ENCODE results near the gene DGKZ.
"Not testable (repeated sequence)": the region's sequence is repeated elsewhere in the genome, so short reads cannot be mapped to it uniquely, and the experiment has no call there.

DGKZ gene

DNA sequence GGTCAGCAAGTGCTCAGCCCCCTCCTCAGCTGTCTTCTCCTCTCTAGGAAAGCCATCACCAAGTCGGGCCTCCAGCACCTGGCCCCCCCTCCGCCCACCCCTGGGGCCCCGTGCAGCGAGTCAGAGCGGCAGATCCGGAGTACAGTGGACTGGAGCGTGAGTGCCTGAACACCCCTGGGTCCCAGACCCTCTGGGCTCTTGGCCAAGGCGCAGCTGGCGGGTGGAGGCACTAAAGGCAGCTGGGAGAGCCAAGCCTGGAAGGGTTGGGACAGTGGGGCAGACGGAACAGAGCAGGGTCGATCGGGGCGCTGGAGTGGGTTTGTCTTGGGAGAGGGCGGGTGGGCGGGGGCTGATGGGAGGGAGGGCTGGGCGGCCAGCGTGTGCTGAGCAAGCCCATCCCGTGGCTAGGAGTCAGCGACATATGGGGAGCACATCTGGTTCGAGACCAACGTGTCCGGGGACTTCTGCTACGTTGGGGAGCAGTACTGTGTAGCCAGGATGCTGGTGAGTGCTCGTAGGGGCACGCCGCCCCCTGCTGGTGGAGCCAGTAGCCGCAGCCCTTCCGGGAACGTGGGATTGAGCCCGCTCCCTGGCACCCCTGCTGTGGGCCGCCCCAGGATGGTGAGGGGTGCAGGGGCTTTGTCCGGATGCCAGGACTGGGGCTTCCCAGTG, 20.1 kb downstream of the DGKZ start:
- peak; percentile 93 for DNase-seq

DNA sequence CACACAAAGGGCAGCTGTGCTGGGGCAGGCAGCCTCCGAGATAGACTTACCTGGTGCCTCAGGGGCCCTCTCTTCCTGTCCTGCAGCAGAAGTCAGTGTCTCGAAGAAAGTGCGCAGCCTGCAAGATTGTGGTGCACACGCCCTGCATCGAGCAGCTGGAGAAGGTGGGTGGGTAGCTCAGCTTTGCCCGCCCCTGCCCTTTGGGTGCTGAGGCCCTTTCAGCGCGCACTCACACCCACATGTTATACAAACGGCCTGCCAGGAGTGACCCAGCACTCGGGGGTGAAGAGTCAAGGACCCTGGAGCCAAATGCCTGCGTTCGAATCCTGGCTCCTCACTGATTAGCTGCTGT, 20.6 kb downstream of the DGKZ start:
- no peak for DNase-seq

DNA sequence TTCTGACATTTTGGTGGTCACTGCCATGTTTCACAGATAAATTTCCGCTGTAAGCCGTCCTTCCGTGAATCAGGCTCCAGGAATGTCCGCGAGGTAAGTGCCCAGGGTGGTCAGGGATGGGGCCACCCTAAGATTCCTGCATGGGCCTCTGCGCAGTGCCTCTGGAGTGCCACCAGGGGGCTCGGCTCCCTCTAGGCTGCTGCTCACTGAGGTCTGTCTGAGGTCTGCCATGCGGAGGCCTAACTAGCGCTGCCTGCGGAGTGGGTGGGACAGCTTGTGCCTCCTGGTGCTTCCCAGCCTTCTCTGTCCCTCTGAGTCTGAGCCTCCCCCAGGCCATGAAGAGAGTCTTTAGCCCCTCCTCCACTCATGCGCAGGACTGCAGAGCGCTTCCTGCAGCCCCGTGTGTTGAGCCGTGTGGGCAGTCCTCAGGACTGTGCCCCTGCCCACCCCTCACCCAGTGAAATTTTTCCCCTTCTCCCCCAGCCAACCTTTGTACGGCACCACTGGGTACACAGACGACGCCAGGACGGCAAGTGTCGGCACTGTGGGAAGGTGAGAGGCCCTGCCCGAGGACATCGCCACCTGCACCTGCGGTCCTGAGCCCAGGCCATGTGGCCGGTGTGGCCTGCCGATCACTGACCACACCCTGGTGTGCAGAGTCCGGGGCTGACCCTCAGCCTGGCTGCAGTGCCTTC, 22.3 kb downstream of the DGKZ start:
- peak; percentile 83 for DNase-seq

GRCh38 chr11:46370253-46370652, 23.0 kb downstream of the DGKZ start:
- no peak for DNase-seq

GRCh38 chr11:46371262-46371661, 24.0 kb downstream of the DGKZ start:
- not testable (repeated sequence) for DNase-seq

DNA sequence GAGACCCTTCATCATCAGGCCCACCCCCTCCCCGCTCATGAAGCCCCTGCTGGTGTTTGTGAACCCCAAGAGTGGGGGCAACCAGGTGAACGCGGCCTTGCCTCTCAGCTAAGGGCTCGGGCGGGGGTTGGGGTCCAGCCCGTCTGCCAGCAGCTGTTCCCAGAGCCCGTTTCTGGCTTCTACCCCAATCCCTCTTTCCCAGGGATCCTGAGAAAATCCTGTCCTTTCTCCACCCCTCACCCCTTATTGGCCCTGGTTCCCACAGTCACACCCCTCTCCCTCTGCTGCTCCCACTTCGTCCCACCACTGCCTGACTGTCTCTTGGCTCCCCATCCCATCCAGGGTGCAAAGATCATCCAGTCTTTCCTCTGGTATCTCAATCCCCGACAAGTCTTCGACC, 24.8 kb downstream of the DGKZ start:
- DNase-seq, result no peak

DNA sequence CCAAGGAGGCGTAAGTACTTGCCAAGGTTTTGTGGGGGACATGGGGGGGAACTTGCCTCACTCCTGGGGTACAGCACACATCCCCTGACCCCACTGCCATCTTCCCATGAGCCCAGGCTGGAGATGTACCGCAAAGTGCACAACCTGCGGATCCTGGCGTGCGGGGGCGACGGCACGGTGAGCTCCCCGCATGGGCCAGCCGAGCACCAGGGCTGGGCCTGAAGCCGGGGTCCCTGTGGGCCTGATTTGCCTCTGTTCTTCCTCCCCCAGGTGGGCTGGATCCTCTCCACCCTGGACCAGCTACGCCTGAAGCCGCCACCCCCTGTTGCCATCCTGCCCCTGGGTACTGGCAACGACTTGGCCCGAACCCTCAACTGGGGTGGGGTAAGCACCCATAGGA, 25.2 kb downstream of the DGKZ start:
- DNase-seq, result not testable (repeated sequence)

DNA sequence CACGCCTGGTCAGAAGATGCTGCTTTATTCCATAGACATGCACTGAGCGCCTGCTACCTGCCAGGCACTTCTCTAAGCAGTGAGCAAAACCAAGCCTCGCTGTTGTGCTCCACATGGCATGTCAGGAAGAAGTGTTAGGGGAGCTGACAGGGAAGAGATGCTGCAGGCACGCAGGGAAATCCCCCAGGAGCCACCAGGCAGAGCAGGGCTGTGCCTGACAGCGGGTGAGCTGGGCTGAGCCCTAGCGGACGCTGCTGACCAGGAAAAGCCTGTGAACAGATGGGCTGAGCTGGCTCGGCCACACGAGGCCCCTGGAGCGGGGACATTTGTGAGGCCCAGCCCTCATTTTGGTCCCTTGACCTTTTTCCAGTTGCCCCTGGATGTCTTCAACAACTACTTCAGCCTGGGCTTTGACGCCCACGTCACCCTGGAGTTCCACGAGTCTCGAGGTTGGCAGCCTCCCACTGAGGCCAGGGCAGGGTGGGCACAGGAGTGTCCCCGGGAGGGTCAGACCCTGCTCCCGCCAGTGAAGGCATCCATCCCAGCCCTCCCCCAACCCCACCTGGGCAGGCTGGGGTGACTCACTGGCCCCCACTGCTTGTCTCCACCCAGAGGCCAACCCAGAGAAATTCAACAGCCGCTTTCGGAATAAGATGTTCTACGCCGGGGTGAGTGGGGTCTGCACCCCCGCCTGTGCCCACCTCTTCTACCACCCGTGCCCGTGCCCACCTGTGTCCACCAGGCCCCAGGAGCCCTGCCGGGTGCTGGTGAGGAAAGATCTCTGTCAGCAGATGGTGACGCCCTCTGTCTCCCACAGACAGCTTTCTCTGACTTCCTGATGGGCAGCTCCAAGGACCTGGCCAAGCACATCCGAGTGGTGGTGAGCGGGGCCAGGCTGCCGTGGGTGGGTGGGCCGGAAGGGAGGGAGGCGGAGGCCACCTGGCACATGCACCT, 26.8 kb downstream of the DGKZ start:
- no peak for DNase-seq

- no peak for DNase-seq
Observed at GRCh38 chr11:46374815-46375214, 27.6 kb downstream of the DGKZ start.

GRCh38 chr11:46375392-46376101, 28.3 kb downstream of the DGKZ start:
- DNase-seq, result no peak

- no peak for DNase-seq
Observed at GRCh38 chr11:46376258-46377050, 29.2 kb downstream of the DGKZ start.

GRCh38 chr11:46377290-46377689, 30.0 kb downstream of the DGKZ start:
- no peak for DNase-seq

GRCh38 chr11:46377831-46378230, 30.6 kb downstream of the DGKZ start:
- DNase-seq, result no peak

DNA sequence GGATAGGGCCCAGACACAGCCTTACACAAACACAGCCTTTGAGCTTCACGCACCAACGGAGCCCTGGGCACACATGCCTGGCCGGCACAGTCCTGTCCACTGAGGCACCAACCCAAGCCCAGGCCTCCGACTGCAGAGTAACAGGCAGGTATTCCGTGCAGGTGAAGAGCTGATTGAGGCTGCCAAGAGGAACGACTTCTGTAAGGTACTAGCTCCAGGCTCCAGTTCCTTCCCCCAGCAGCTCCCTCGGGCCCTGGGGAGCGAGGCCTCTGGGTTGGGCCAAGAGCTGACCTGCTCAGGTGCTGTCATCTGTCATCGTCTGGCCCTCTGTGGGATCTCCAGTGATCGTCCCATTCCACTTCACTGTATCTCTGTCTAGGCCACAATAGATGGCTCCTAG, 31.0 kb downstream of the DGKZ start:
- DNase-seq, result no peak

DNA sequence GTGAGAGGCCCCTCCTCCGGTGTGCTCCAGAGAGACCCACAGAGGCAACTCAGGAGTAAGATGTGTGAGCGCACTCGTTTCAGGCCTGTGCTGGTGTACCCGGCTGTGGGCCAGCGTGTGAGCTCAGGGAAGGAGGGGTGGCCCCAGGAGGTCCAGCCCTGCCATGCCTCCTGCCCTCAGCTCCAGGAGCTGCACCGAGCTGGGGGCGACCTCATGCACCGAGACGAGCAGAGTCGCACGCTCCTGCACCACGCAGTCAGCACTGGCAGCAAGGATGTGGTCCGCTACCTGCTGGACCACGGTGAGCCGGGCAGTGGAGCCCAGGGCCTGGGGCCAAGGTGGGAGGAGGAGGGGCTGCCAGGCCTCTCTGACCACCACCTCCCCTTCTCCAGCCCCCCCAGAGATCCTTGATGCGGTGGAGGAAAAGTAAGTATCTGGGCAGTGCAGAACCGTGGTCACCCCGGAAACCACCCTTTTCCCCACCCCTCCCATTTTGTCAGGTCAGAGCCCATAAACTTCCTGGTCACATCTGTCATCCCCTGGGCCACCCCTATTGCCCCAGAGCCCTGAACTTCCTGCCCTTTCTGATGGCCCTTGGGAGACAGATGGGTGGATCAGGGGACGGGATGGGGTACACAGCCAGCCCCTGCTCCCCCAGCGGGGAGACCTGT, 31.7 kb downstream of the DGKZ start:
- DNase-seq, result no peak

DNA sequence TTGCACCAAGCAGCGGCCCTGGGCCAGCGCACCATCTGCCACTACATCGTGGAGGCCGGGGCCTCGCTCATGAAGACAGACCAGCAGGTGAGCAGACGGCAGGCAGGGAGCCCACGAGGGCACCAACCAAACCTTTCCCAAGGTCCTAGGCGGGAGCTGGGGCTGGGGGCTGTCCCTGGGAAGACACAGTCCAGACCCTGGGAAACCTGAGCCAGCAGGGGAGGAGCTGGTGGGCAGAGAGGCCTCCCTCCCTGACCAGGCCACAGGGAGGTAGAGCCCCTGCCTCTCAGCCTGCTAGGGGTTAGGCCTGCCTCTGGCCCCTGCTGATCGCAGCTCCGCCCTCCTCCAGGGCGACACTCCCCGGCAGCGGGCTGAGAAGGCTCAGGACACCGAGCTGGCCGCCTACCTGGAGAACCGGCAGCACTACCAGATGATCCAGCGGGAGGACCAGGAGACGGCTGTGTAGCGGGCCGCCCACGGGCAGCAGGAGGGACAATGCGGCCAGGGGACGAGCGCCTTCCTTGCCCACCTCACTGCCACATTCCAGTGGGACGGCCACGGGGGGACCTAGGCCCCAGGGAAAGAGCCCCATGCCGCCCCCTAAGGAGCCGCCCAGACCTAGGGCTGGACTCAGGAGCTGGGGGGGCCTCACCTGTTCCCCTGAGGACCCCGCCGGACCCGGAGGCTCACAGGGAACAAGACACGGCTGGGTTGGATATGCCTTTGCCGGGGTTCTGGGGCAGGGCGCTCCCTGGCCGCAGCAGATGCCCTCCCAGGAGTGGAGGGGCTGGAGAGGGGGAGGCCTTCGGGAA, 32.4 kb downstream of the DGKZ start:
- DNase-seq, result not testable (repeated sequence)

- DNase-seq, result peak; percentile 87
Observed at GRCh38 chr11:46380340-46381047, 33.2 kb downstream of the DGKZ start.

DNA sequence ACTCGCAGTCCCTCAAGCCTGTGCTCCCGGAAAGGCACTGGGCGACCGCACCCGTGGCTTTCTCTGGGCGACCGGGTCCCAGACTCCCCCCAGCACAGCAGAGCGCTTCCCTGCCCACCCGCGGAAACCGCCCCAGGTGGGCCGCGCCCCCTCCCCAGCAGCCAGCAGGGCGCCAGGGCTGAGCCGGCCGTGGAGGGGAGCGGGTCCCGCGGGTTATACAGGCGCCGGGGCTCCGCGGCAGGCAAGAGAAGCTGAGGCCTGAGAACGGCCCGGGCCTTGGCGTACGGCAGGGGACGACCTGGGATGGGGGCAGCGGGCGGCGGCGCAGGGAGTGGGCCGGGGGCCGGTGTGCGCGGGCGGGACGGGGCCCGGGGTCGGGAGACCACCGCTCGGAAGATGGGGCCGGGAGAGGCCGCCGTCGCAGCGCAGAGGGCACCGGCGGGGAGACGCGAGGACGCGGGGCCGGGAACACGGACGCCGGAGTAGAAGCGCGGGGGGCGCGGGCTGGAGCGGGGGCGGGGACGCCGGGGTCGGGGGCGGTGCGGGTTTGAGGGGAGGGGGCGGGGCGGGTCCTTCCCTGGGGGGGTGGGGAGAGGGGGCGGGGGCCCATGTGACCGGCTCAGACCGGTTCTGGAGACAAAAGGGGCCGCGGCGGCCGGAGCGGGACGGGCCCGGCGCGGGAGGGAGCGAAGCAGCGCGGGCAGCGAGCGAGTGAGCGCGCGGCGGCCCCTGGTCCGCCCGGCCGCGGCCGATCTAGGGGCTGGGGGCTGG, 34.0 kb downstream of the DGKZ start, which contains the start of gene MDK:
Gene MDK, plus strand, starts transcription at position 622 of the 771 bp plus-strand sequence. CDS start 389 bp downstream, outside the sequence.
- DNase-seq, result no peak
